ENCODE results near the gene RSU1.

The RSU1 gene

GRCh38 chr10:16612981-16613355 is 204.3 kb downstream of the RSU1 start:
- H3K9ac ChIP-seq (ENCODE audit: low read depth, low read length), result no peak overlapping the region
- H3K4me1 ChIP-seq (ENCODE audit: control insufficient read depth, insufficient read depth, low read length), result no peaks in the 10 kb centered on the region
- no peaks in the 10 kb centered on the region for H3K27me3 ChIP-seq (ENCODE audit: control insufficient read depth, insufficient read depth, low read length)
- no peaks in the 10 kb centered on the region for H3K36me3 ChIP-seq (ENCODE audit: control insufficient read depth, insufficient read depth, low read length)
- H3K4me3 ChIP-seq (ENCODE audit: low read depth, low read length), result no peak overlapping the region
- no peaks in the 10 kb centered on the region for H3K9me3 ChIP-seq (ENCODE audit: control insufficient read depth, insufficient read depth, low read length)

GRCh38 chr10:16612115-16612980 is 204.9 kb downstream of the RSU1 start:
- Histone ChIP-seq H3K27me3 (ENCODE audit: control insufficient read depth, insufficient read depth, low read length) (no peaks in the 10 kb centered on the region), H3K9me3 (ENCODE audit: control insufficient read depth, insufficient read depth, low read length) (no peaks in the 10 kb centered on the region), H3K36me3 (ENCODE audit: control insufficient read depth, insufficient read depth, low read length) (no peaks in the 10 kb centered on the region), H3K4me3 (ENCODE audit: low read depth, low read length) (no peak overlapping the region), H3K9ac (ENCODE audit: low read depth, low read length) (no peak overlapping the region), H3K4me1 (ENCODE audit: control insufficient read depth, insufficient read depth, low read length) (no peaks in the 10 kb centered on the region)

GRCh38 chr10:16611037-16611436 is 206.2 kb downstream of the RSU1 start:
- no peaks in the 10 kb centered on the region for H3K36me3 ChIP-seq (ENCODE audit: control insufficient read depth, insufficient read depth, low read length)
- H3K4me3 ChIP-seq (ENCODE audit: low read depth, low read length), result no peak overlapping the region
- no peaks in the 10 kb centered on the region for H3K4me1 ChIP-seq (ENCODE audit: control insufficient read depth, insufficient read depth, low read length)
- no peaks in the 10 kb centered on the region for H3K9me3 ChIP-seq (ENCODE audit: control insufficient read depth, insufficient read depth, low read length)
- H3K9ac ChIP-seq (ENCODE audit: low read depth, low read length), result no peak overlapping the region
- H3K27me3 ChIP-seq (ENCODE audit: control insufficient read depth, insufficient read depth, low read length), result no peaks in the 10 kb centered on the region

GRCh38 chr10:16609211-16609610 is 208.0 kb downstream of the RSU1 start:
- Histone ChIP-seq H3K36me3 (ENCODE audit: control insufficient read depth, insufficient read depth, low read length) (no peaks in the 10 kb centered on the region), H3K4me3 (ENCODE audit: low read depth, low read length) (no peak overlapping the region), H3K4me1 (ENCODE audit: control insufficient read depth, insufficient read depth, low read length) (no peaks in the 10 kb centered on the region), H3K9ac (ENCODE audit: low read depth, low read length) (no peak overlapping the region), H3K27me3 (ENCODE audit: control insufficient read depth, insufficient read depth, low read length) (no peaks in the 10 kb centered on the region), H3K9me3 (ENCODE audit: control insufficient read depth, insufficient read depth, low read length) (no peaks in the 10 kb centered on the region)

GRCh38 chr10:16606923-16607322 is 210.3 kb downstream of the RSU1 start:
- no peaks in the 10 kb centered on the region for H3K4me1 ChIP-seq (ENCODE audit: control insufficient read depth, insufficient read depth, low read length)
- H3K36me3 ChIP-seq (ENCODE audit: control insufficient read depth, insufficient read depth, low read length), result no peaks in the 10 kb centered on the region
- no peak overlapping the region for H3K4me3 ChIP-seq (ENCODE audit: low read depth, low read length)
- no peaks in the 10 kb centered on the region for H3K27me3 ChIP-seq (ENCODE audit: control insufficient read depth, insufficient read depth, low read length)
- no peak overlapping the region for H3K9ac ChIP-seq (ENCODE audit: low read depth, low read length)
- H3K9me3 ChIP-seq (ENCODE audit: control insufficient read depth, insufficient read depth, low read length), result no peaks in the 10 kb centered on the region

- Histone ChIP-seq H3K36me3 (ENCODE audit: control insufficient read depth, insufficient read depth, low read length) (no peaks in the 10 kb centered on the region), H3K9ac (ENCODE audit: low read depth, low read length) (no peak overlapping the region), H3K4me1 (ENCODE audit: control insufficient read depth, insufficient read depth, low read length) (no peaks in the 10 kb centered on the region), H3K9me3 (ENCODE audit: control insufficient read depth, insufficient read depth, low read length) (no peaks in the 10 kb centered on the region), H3K27me3 (ENCODE audit: control insufficient read depth, insufficient read depth, low read length) (no peaks in the 10 kb centered on the region), H3K4me3 (ENCODE audit: low read depth, low read length) (no peak overlapping the region)
Observed at GRCh38 chr10:16606421-16606820, 210.8 kb downstream of the RSU1 start.

- no peak overlapping the region for H3K4me3 ChIP-seq (ENCODE audit: low read depth, low read length)
- H3K36me3 ChIP-seq (ENCODE audit: control insufficient read depth, insufficient read depth, low read length), result no peaks in the 10 kb centered on the region
- no peaks in the 10 kb centered on the region for H3K9me3 ChIP-seq (ENCODE audit: control insufficient read depth, insufficient read depth, low read length)
- H3K9ac ChIP-seq (ENCODE audit: low read depth, low read length), result no peak overlapping the region
- H3K27me3 ChIP-seq (ENCODE audit: control insufficient read depth, insufficient read depth, low read length), result no peaks in the 10 kb centered on the region
- H3K4me1 ChIP-seq (ENCODE audit: control insufficient read depth, insufficient read depth, low read length), result no peaks in the 10 kb centered on the region
Observed at GRCh38 chr10:16603308-16603707, 213.9 kb downstream of the RSU1 start.

GRCh38 chr10:16602104-16602775 is 215.0 kb downstream of the RSU1 start:
- H3K9me3 ChIP-seq (ENCODE audit: control insufficient read depth, insufficient read depth, low read length), result no peaks in the 10 kb centered on the region
- H3K36me3 ChIP-seq (ENCODE audit: control insufficient read depth, insufficient read depth, low read length), result no peaks in the 10 kb centered on the region
- H3K4me1 ChIP-seq (ENCODE audit: control insufficient read depth, insufficient read depth, low read length), result no peaks in the 10 kb centered on the region
- no peak overlapping the region for H3K4me3 ChIP-seq (ENCODE audit: low read depth, low read length)
- no peak overlapping the region for H3K9ac ChIP-seq (ENCODE audit: low read depth, low read length)
- H3K27me3 ChIP-seq (ENCODE audit: control insufficient read depth, insufficient read depth, low read length), result no peaks in the 10 kb centered on the region

- Histone ChIP-seq H3K9ac (ENCODE audit: low read depth, low read length) (no peak overlapping the region), H3K27me3 (ENCODE audit: control insufficient read depth, insufficient read depth, low read length) (no peaks in the 10 kb centered on the region), H3K9me3 (ENCODE audit: control insufficient read depth, insufficient read depth, low read length) (no peaks in the 10 kb centered on the region), H3K36me3 (ENCODE audit: control insufficient read depth, insufficient read depth, low read length) (no peaks in the 10 kb centered on the region), H3K4me1 (ENCODE audit: control insufficient read depth, insufficient read depth, low read length) (peaks cover 3% of the 10 kb centered on the region), H3K4me3 (ENCODE audit: low read depth, low read length) (no peak overlapping the region)
Observed at GRCh38 chr10:16599662-16600061, 217.6 kb downstream of the RSU1 start.

- Histone ChIP-seq H3K36me3 (ENCODE audit: control insufficient read depth, insufficient read depth, low read length) (no peaks in the 10 kb centered on the region), H3K9me3 (ENCODE audit: control insufficient read depth, insufficient read depth, low read length) (no peaks in the 10 kb centered on the region), H3K4me3 (ENCODE audit: low read depth, low read length) (no peak overlapping the region), H3K9ac (ENCODE audit: low read depth, low read length) (no peak overlapping the region), H3K27me3 (ENCODE audit: control insufficient read depth, insufficient read depth, low read length) (no peaks in the 10 kb centered on the region), H3K4me1 (ENCODE audit: control insufficient read depth, insufficient read depth, low read length) (peaks cover 15% of the 10 kb centered on the region)
Observed at GRCh38 chr10:16597656-16598055, 219.6 kb downstream of the RSU1 start.

- peaks cover 20% of the 10 kb centered on the region for H3K4me1 ChIP-seq (ENCODE audit: control insufficient read depth, insufficient read depth, low read length)
- H3K9ac ChIP-seq (ENCODE audit: low read depth, low read length), result no peak overlapping the region
- no peaks in the 10 kb centered on the region for H3K9me3 ChIP-seq (ENCODE audit: control insufficient read depth, insufficient read depth, low read length)
- no peaks in the 10 kb centered on the region for H3K27me3 ChIP-seq (ENCODE audit: control insufficient read depth, insufficient read depth, low read length)
- H3K4me3 ChIP-seq (ENCODE audit: low read depth, low read length), result no peak overlapping the region
- no peaks in the 10 kb centered on the region for H3K36me3 ChIP-seq (ENCODE audit: control insufficient read depth, insufficient read depth, low read length)
Observed at GRCh38 chr10:16592378-16592777, 224.8 kb downstream of the RSU1 start.

Data from iPS-15b (cell line).